Astrocyte of the cerebellum (primary cell): Measurements from ENCODE around the gene VDAC1.

Experiments
- DNase-seq: peaks from one replicate; pipeline ENCODE4 v3.0.0-alpha.2; 2011; ENCODE audit warnings: low read depth
- H3K4me3 ChIP-seq: 2 replicates; pipeline ENCODE4 v1.5.1; 2011; ENCODE audit warnings: mild to moderate bottlenecking, low read depth, low read length, moderate library complexity
- in situ Hi-C: cut with HindIII; loops from 2 replicates; pipeline ENCODE4 v1.10.0; 2017; ENCODE audit warnings: low sequenced_read_pairs
- TF ChIP-seq, protein P1 (sequence below): IDR thresholded peaks from 2 replicates; pipeline ENCODE4 v1.5.1; 2012; ENCODE audit warnings: low read length, low read depth, moderate library complexity, mild to moderate bottlenecking; ENCODE audit errors: missing control alignments

The VDAC1 gene

DNA sequence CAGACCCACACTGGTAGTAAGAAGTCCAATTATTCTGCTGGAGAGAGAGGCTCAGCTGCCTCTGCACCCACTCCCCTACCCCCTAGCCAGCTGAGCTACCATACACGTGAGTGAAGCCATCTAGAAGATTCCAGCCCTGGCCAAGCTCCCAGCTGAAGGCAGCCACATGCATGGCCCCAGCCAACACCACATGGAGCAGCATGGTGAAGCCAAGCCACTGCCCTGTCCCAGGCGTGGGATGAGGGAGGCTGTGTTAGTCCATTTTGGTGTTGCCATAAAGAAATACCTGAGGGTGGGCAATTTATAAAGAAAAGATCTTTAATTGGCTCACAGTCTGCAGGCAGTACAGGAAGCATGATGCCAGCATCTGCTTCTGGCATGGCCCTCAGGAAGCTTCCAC is 20.0 kb upstream of the VDAC1 start:
- TF ChIP-seq, protein P1, sequence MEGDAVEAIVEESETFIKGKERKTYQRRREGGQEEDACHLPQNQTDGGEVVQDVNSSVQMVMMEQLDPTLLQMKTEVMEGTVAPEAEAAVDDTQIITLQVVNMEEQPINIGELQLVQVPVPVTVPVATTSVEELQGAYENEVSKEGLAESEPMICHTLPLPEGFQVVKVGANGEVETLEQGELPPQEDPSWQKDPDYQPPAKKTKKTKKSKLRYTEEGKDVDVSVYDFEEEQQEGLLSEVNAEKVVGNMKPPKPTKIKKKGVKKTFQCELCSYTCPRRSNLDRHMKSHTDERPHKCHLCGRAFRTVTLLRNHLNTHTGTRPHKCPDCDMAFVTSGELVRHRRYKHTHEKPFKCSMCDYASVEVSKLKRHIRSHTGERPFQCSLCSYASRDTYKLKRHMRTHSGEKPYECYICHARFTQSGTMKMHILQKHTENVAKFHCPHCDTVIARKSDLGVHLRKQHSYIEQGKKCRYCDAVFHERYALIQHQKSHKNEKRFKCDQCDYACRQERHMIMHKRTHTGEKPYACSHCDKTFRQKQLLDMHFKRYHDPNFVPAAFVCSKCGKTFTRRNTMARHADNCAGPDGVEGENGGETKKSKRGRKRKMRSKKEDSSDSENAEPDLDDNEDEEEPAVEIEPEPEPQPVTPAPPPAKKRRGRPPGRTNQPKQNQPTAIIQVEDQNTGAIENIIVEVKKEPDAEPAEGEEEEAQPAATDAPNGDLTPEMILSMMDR, result no peak
- in situ Hi-C loops, result no loop called here
- no peak overlapping the region for H3K4me3 ChIP-seq
- no peak for DNase-seq

- DNase-seq, result no peak
- in situ Hi-C loops, result no loop called here
- H3K4me3 ChIP-seq, result no peak overlapping the region
- TF ChIP-seq, protein P1, result no peak
Measured at GRCh38 chr5:134022333-134022732, 17.6 kb upstream of the VDAC1 start.

- TF ChIP-seq, protein P1, result no peak
- H3K4me3 ChIP-seq, result no peak overlapping the region
- in situ Hi-C loops, result no loop called here
- DNase-seq, result no peak
Measured at GRCh38 chr5:134020188-134020587, 15.4 kb upstream of the VDAC1 start.

DNA sequence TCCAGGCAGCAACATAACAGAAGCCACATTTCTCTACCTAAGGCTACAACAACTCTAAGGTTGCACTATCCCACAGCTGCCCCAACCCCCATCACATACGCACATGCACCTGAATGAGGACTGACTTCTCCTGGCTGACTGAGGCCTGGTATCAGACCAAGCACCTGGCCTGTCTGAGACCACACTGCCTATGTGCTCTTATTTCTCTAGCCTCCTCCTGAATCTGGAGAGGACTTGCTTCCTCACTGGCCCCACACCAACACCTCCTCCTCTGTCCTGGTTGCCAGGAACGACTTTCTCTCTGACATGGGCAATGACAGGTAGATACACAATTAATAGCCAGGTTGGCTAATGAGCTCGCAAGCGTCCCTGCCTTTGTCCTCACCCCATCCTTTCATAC is 14.9 kb upstream of the VDAC1 start:
- in situ Hi-C loops, result no loop called here
- TF ChIP-seq, protein P1, result no peak
- DNase-seq, result no peak
- no peak overlapping the region for H3K4me3 ChIP-seq

GRCh38 chr5:134018986-134019316 is 14.2 kb upstream of the VDAC1 start:
- in situ Hi-C loops, result no loop called here
- DNase-seq, result no peak
- no peak overlapping the region for H3K4me3 ChIP-seq
- TF ChIP-seq, protein P1, result no peak

GRCh38 chr5:134018154-134018985 is 13.6 kb upstream of the VDAC1 start:
- no peak for DNase-seq
- in situ Hi-C loops, result no loop called here
- no peak overlapping the region for H3K4me3 ChIP-seq

More at GRCh38 chr5:134018154-134018985, 13.6 kb upstream of the VDAC1 start:
- TF ChIP-seq, protein P1, result no peak
